COLO668 (cell line): ENCODE results near the gene MAVS.
"Not testable (repeated sequence)": the region's sequence is repeated elsewhere in the genome, so short reads cannot be mapped to it uniquely, and the experiment has no call there.

ENCODE experiments used
- DNase-seq: peaks from one replicate; lab custom pipeline; 2025; ENCODE audit not compliant: unreplicated experiment; lab: John Stamatoyannopoulos, UW

MAVS gene

GRCh38 chr20:3814928-3815495 lies 31.6 kb upstream of the MAVS start:
- no peak for DNase-seq

GRCh38 chr20:3815703-3816315 lies 30.8 kb upstream of the MAVS start:
- no peak for DNase-seq

GRCh38 chr20:3818155-3819151 lies 28.2 kb upstream of the MAVS start:
- peak; percentile 89 for DNase-seq

- DNase-seq: no peak
Measured at GRCh38 chr20:3819411-3820047, 27.1 kb upstream of the MAVS start.

- DNase-seq: peak; percentile 97
Measured at GRCh38 chr20:3820048-3820900, 26.4 kb upstream of the MAVS start, which contains the start of gene AP5S1. AP5S1 (plus strand) TSS chr20:3820547; CDS start chr20:3822118, 1,571 bp downstream.

- no peak for DNase-seq
Measured at GRCh38 chr20:3820901-3821727, 25.5 kb upstream of the MAVS start.

GRCh38 chr20:3821996-3822395 lies 24.6 kb upstream of the MAVS start:
- DNase-seq: no peak

- DNase-seq: no peak
Measured at GRCh38 chr20:3823881-3824280, 22.8 kb upstream of the MAVS start.

- no peak for DNase-seq
Measured at GRCh38 chr20:3825526-3825925, 21.1 kb upstream of the MAVS start.

GRCh38 chr20:3826420-3826819 lies 20.2 kb upstream of the MAVS start:
- DNase-seq: no peak

- DNase-seq: no peak
Measured at GRCh38 chr20:3828798-3829197, 17.8 kb upstream of the MAVS start.

- DNase-seq: not testable (repeated sequence)
Measured at GRCh38 chr20:3829891-3830290, 16.7 kb upstream of the MAVS start.

GRCh38 chr20:3836132-3836531 lies 10.5 kb upstream of the MAVS start:
- no peak for DNase-seq

GRCh38 chr20:3839328-3839727 lies 7.3 kb upstream of the MAVS start:
- no peak for DNase-seq

GRCh38 chr20:3840201-3840600 lies 6.4 kb upstream of the MAVS start:
- not testable (repeated sequence) for DNase-seq

GRCh38 chr20:3842348-3842930 lies 4.2 kb upstream of the MAVS start:
- DNase-seq: no peak

- DNase-seq: no peak
Measured at GRCh38 chr20:3843490-3843889, 3.1 kb upstream of the MAVS start.

- not testable (repeated sequence) for DNase-seq
Measured at GRCh38 chr20:3843990-3844619, 2.5 kb upstream of the MAVS start.

- DNase-seq: no peak
Measured at GRCh38 chr20:3846378-3846739, 275 bp upstream of the MAVS start.
